Measurements from ENCODE around the gene CCDC186. TPM values are rescaled to one million over a fixed set of nuclear protein-coding genes. Genes with fewer than 3 reads are reported as not detected.

CCDC186 gene
- total RNA-seq, 4 donors from 2014 or later, result 14.5 to 31.8 (median 19.3) TPM

- ATAC-seq (ENCODE audit: low FRiP score) (no peak), DNase-seq (ENCODE audit: low spot score) (no peak)
- TF ChIP-seq CTCF (IDR thresholded peaks at IDR 0.05), result no peak
Measured at GRCh38 chr10:114121031-114121430, 53.0 kb downstream of the CCDC186 start.

GRCh38 chr10:114118514-114118913 is 55.5 kb downstream of the CCDC186 start:
- no peak for DNase-seq (ENCODE audit: low spot score)
- no peak for TF ChIP-seq CTCF (IDR thresholded peaks at IDR 0.05)
- ATAC-seq (ENCODE audit: low FRiP score), result no peak

GRCh38 chr10:114117728-114118127 is 56.3 kb downstream of the CCDC186 start:
- no peak for TF ChIP-seq CTCF (IDR thresholded peaks at IDR 0.05)
- ATAC-seq (ENCODE audit: low FRiP score) (no peak), DNase-seq (ENCODE audit: low spot score) (no peak)

- DNase-seq (ENCODE audit: low spot score), result no peak
- TF ChIP-seq CTCF (IDR thresholded peaks at IDR 0.05), result no peak
- no peak for ATAC-seq (ENCODE audit: low FRiP score)
Measured at GRCh38 chr10:114115661-114116445, 58.1 kb downstream of the CCDC186 start.

GRCh38 chr10:114110174-114110972 is 63.6 kb downstream of the CCDC186 start:
- DNase-seq (ENCODE audit: low spot score), result no peak
- no peak for TF ChIP-seq CTCF (IDR thresholded peaks at IDR 0.05)
- no peak for ATAC-seq (ENCODE audit: low FRiP score)

GRCh38 chr10:114103284-114103683 is 70.7 kb downstream of the CCDC186 start:
- DNase-seq (ENCODE audit: low spot score), result no peak
- no peak for ATAC-seq (ENCODE audit: low FRiP score)

More at GRCh38 chr10:114103284-114103683, 70.7 kb downstream of the CCDC186 start:
- TF ChIP-seq CTCF (IDR thresholded peaks at IDR 0.05), result no peak
